ENCODE results near the gene POLN. TPM values are rescaled to one million over a fixed set of nuclear protein-coding genes. Genes with fewer than 3 reads are reported as not detected.

POLN gene
- total and polyA plus RNA-seq, 2 of the 4 experiments (the other 2 are of a cell fraction): 0.63 to 0.72 TPM

- no peak overlapping the region for H4K91ac ChIP-seq (ENCODE audit: insufficient read depth, low read depth, low read length)
- no peak overlapping the region for H3K14ac ChIP-seq (replicated peaks; ENCODE audit: low read depth, low read length)
- no peak overlapping the region for H2BK5ac ChIP-seq (ENCODE audit: low read depth, low read length, poor library complexity, severe bottlenecking)
- in situ Hi-C loops (cut with MboI; ENCODE audit: low sequenced_read_pairs) (no loop called here), intact Hi-C loops (cut with micrococcal nuclease) (no loop called here), dilution Hi-C loops (cut with HindIII; ENCODE audit: low sequenced_read_pairs, unreplicated experiment) (no loop called here)
- H2BK20ac ChIP-seq (ENCODE audit: low read depth, low read length): no peak overlapping the region
- H3K56ac ChIP-seq (ENCODE audit: extremely low read depth, insufficient read depth, low read length): no peak overlapping the region
- H2AK9ac ChIP-seq (replicated peaks; ENCODE audit: low read depth, low read length, poor library complexity): no peak overlapping the region
- no peak overlapping the region for H3K4me2 ChIP-seq (ENCODE audit: low read depth, low read length)
- ChIA-PET POLR2A (ENCODE audit: unreplicated experiment) (no interaction called here), CTCF (no interaction called here)
- H4K5ac ChIP-seq (ENCODE audit: low read depth, low read length): no peak overlapping the region
- H3K79me1 ChIP-seq (ENCODE audit: low read depth in 1 of 2, low read length in 2 of 2): no peaks in the 10 kb centered on the region
- H4K8ac ChIP-seq (ENCODE audit: low read depth in 2 of 2, low read length in 2 of 2): no peak overlapping the region
- TF ChIP-seq BHLHE40 (IDR thresholded peaks at IDR 0.05; ENCODE audit: low read depth, low read length) (no peak), RFX5 (IDR thresholded peaks at IDR 0.05; ENCODE audit: low read depth, low read length) (no peak)
- H2AFZ ChIP-seq (replicated peaks; ENCODE audit: low read length, poor library complexity): no peak overlapping the region
- BruUV-seq (replicated peaks): no TSS peak
- DNase-seq: no peak
- ATAC-seq (ENCODE audit: low read depth): no peak
- H3K23ac ChIP-seq (ENCODE audit: low read depth, low read length): no peak overlapping the region
- peaks cover 1% of the 10 kb centered on the region; the same call in 1 of the 2 replicates for H3K4me1 ChIP-seq (ENCODE audit: control insufficient read depth, insufficient read depth, low read length)
- peaks cover 46% of the 10 kb centered on the region for H3K27me3 ChIP-seq (ENCODE audit: control insufficient read depth, insufficient read depth, low read length)
- no peaks in the 10 kb centered on the region for H3K9me1 ChIP-seq (ENCODE audit: insufficient read depth, low read length)
- H2AK5ac ChIP-seq (ENCODE audit: low read depth, low read length): no peak overlapping the region
- no peak overlapping the region for H2BK120ac ChIP-seq (ENCODE audit: low read depth, low read length)
- H3K27ac ChIP-seq (ENCODE audit: insufficient read depth, low read length): no peak overlapping the region
- 51% methylated on average over 14 of the region's 42 CpGs; no CpG with 5 or more reads in 1 of the 2 experiments for WGBS, 2 experiments (ENCODE audit: extremely low coverage in 2 of 2, insufficient read length in 1 of 2)
- no peaks in the 10 kb centered on the region; the same call in 1 of the 2 replicates for H3K9me3 ChIP-seq (ENCODE audit: control insufficient read depth, insufficient read depth, low read length)
- no peaks in the 10 kb centered on the region for H3K36me3 ChIP-seq (ENCODE audit: control insufficient read depth, insufficient read depth, low read length)
- no peak overlapping the region for H3K18ac ChIP-seq (ENCODE audit: low read depth, low read length)
- H3K4ac ChIP-seq (ENCODE audit: low read depth, low read length): no peak overlapping the region
- H3K9ac ChIP-seq (ENCODE audit: low read depth, low read length): no peak overlapping the region
- no peak overlapping the region for H2BK15ac ChIP-seq (ENCODE audit: low read depth, low read length)
- H4K20me1 ChIP-seq (ENCODE audit: insufficient read depth, low read length): no peaks in the 10 kb centered on the region
- no peak overlapping the region for H3K4me3 ChIP-seq (ENCODE audit: insufficient read depth, low read depth, low read length)
Measured at GRCh38 chr4:2061186-2062131, 180.5 kb downstream of the POLN start.

Data from IMR-90 (cell line).